NT2/D1 (cell line): ENCODE results near the gene SPATA31A6.
A peak's percentile ranks its signal among the peaks of the same experiment; 100 is the strongest.
"Not testable (repeated sequence)": the region's sequence is repeated elsewhere in the genome, so short reads cannot be mapped to it uniquely, and the experiment has no call there.

ENCODE experiments used
- DNase-seq: peaks from one replicate; pipeline ENCODE4 v3.0.0-alpha.2; 2011; ENCODE audit warnings: low read depth, low spot score
- H3K27me3 ChIP-seq: 2 replicates; pipeline ENCODE4 v1.6.0; 2011; ENCODE audit warnings: mild to moderate bottlenecking; ENCODE audit not compliant: insufficient read length, insufficient read depth
- H3K36me3 ChIP-seq: 2 replicates; pipeline ENCODE4 v1.6.1; 2011; ENCODE audit warnings: mild to moderate bottlenecking, low read length, mixed read lengths; ENCODE audit not compliant: insufficient read depth, insufficient read length
- H3K4me1 ChIP-seq: 2 replicates; pipeline ENCODE4 v1.5.1; 2011; ENCODE audit not compliant: insufficient read depth, insufficient read length
- H3K4me3 ChIP-seq: 2 replicates; pipeline ENCODE4 v1.5.1; 2011; ENCODE audit warnings: low read depth; ENCODE audit not compliant: insufficient read length
- H3K9ac ChIP-seq: 2 replicates; pipeline ENCODE4 v1.6.0; 2011; ENCODE audit warnings: low read depth; ENCODE audit not compliant: insufficient read length
- H3K9me3 ChIP-seq: 2 replicates; pipeline ENCODE4 v1.5.1; 2011; ENCODE audit warnings: mild to moderate bottlenecking, low read length; ENCODE audit not compliant: insufficient read depth

SPATA31A6 gene

DNA sequence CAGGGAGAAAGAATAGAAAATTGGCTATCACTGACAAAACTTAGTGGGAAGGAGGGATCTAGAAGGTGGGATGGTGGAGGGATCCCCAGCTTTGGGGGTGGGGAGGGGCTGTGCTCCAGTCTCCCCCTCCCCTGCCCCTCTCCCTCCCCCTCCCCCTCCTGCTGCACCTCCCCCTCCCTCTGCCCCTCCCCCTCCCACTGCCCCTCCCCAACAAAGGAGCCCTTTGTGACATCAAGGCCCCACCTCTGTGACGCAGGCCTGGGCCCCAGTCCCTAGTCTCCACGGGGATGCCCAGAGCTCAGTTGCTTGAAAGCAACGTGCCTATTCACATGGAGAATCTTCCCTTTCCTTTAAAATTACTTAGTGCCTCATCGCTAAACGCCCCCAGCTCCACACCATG lies at the start of gene SPATA31A6:
Gene SPATA31A6 (plus strand): TSS at position 301 of the 400 bp plus-strand sequence. CDS start 29 bp downstream, at position 330.
- not testable (repeated sequence) for H3K4me3 ChIP-seq, H3K9me3 ChIP-seq, H3K4me1 ChIP-seq, H3K36me3 ChIP-seq, H3K9ac ChIP-seq, H3K27me3 ChIP-seq
- peak; percentile 1 for DNase-seq

- H3K36me3 ChIP-seq, H3K4me3 ChIP-seq, H3K27me3 ChIP-seq, H3K9ac ChIP-seq, H3K9me3 ChIP-seq, H3K4me1 ChIP-seq: not testable (repeated sequence)
- DNase-seq = peak; percentile 1
Observed at GRCh38 chr9:42160299-42160698, 23.2 kb upstream of the SPATA31A6 start.

DNA sequence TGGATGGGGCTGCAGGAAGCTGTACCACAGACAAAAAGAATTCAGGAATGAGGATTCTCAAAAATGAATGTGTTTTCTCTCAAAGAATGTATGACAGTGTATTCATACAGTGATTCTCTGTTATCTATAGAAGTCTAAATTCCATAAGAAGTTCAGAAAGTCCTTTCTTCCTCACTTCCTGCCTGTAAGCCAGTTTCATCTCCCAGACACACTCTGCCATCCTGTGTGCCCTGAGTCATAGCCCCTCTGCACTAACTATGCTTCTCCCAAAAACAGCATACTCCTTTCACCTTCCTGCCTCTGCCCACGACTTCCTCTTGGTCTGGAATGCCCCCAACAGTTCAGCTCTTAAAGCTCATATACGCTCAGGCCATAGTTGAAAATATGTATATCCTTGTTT lies 36.4 kb downstream of the SPATA31A6 start:
- H3K4me3 ChIP-seq, H3K4me1 ChIP-seq, H3K9me3 ChIP-seq, H3K27me3 ChIP-seq, H3K36me3 ChIP-seq, DNase-seq, H3K9ac ChIP-seq: not testable (repeated sequence)

DNA sequence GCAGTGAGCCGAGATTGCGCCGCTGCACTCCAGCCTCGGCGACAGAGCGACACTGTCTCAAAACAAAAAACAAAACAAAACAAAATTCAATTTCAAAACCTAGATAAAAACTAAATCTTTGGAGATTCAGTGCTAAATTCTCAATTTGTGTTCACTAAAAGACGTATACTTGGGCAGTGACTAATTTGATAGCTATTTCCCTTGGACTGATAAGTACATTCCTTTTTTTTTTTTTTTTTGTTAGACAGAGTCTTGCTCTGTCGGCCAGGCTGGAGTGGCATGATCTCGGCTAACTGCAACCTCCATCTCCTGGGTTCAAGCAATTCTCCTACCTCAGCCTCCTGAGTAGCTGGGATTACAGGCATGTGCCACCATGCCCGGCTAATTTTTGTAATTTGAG lies 39.8 kb downstream of the SPATA31A6 start:
- not testable (repeated sequence) for H3K36me3 ChIP-seq, H3K27me3 ChIP-seq, H3K4me3 ChIP-seq, H3K4me1 ChIP-seq, H3K9ac ChIP-seq, H3K9me3 ChIP-seq, DNase-seq

GRCh38 chr9:42233031-42233430 lies 49.6 kb downstream of the SPATA31A6 start:
- H3K27me3 ChIP-seq, DNase-seq, H3K36me3 ChIP-seq, H3K9me3 ChIP-seq, H3K4me3 ChIP-seq, H3K4me1 ChIP-seq, H3K9ac ChIP-seq: not testable (repeated sequence)

- not testable (repeated sequence) for H3K36me3 ChIP-seq, H3K27me3 ChIP-seq, H3K9ac ChIP-seq, H3K4me1 ChIP-seq, DNase-seq, H3K4me3 ChIP-seq, H3K9me3 ChIP-seq
Observed at GRCh38 chr9:42234610-42235009, 51.2 kb downstream of the SPATA31A6 start.

GRCh38 chr9:42235352-42235991 lies 52.0 kb downstream of the SPATA31A6 start:
- DNase-seq, H3K4me3 ChIP-seq, H3K9ac ChIP-seq, H3K9me3 ChIP-seq, H3K27me3 ChIP-seq, H3K4me1 ChIP-seq, H3K36me3 ChIP-seq: not testable (repeated sequence)

- H3K9ac ChIP-seq, H3K4me1 ChIP-seq, H3K27me3 ChIP-seq, H3K4me3 ChIP-seq, DNase-seq, H3K36me3 ChIP-seq, H3K9me3 ChIP-seq: not testable (repeated sequence)
Observed at GRCh38 chr9:42236097-42236496, 52.6 kb downstream of the SPATA31A6 start.

DNA sequence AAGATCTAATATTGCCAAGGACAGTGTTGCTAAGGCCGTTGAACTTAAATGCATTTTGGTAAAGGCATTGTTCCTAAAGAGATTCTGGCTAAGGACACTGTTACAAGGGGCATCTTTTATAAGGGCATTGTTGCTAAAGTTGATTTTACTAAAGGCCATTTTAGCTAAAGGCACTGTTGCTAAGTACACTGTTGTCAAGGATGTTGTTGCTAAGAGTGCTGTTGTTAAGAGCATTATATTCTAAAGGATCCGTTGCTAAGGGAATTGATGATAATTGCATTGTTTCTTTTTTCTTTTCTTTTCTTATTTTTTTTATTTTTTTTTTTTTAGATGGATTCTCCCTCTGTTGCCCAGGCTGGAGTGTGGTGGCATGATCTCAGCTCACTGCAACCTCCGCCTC lies 53.9 kb downstream of the SPATA31A6 start:
- not testable (repeated sequence) for H3K9me3 ChIP-seq, H3K4me1 ChIP-seq, H3K36me3 ChIP-seq, H3K27me3 ChIP-seq, H3K4me3 ChIP-seq, H3K9ac ChIP-seq, DNase-seq

GRCh38 chr9:42238862-42239261 lies 55.4 kb downstream of the SPATA31A6 start:
- H3K36me3 ChIP-seq, H3K9ac ChIP-seq, DNase-seq, H3K4me3 ChIP-seq, H3K4me1 ChIP-seq, H3K27me3 ChIP-seq, H3K9me3 ChIP-seq: not testable (repeated sequence)
